Renal pelvis (tissue), 4 donors: ENCODE measurements around the gene MDH2. TPM values are rescaled to one million over a fixed set of nuclear protein-coding genes. Genes with fewer than 3 reads are reported as not detected.
"Not testable (repeated sequence)": the region's sequence is repeated elsewhere in the genome, so short reads cannot be mapped to it uniquely, and the experiment has no call there.

Experiments
- DNase-seq: peaks from one replicate; pipeline ENCODE4 v3.0.0-alpha.2; 2013
- polyA plus RNA-seq, 3 donors: library from polyadenylated mRNA; unstranded; fragments of 120-200 nt; gene quantifications; one replicate each; pipeline ENCODE4 v1.2.1, GENCODE V29; 2013; ENCODE audit not compliant: insufficient read length in 3 of 3

The MDH2 gene
- polyA plus RNA-seq, 3 donors: 218 to 255 (median 222) TPM

- no peak for DNase-seq
These were observed 15.6 kb downstream of the MDH2 start for GRCh38 chr7:76063525-76063924.

- DNase-seq: no peak
These were observed 16.5 kb downstream of the MDH2 start for GRCh38 chr7:76064208-76064970.

GRCh38 chr7:76065016-76065612, 17.2 kb downstream of the MDH2 start:
- DNase-seq: no peak

GRCh38 chr7:76066716-76067503, 19.0 kb downstream of the MDH2 start:
- no peak for DNase-seq

- DNase-seq: peak; percentile 22
These were observed 21.3 kb downstream of the MDH2 start for GRCh38 chr7:76069238-76069638.

GRCh38 chr7:76071316-76072242, 23.7 kb downstream of the MDH2 start:
- DNase-seq: no peak

GRCh38 chr7:76072243-76073148, 24.6 kb downstream of the MDH2 start:
- DNase-seq: no peak

GRCh38 chr7:76073335-76073990, 25.6 kb downstream of the MDH2 start:
- no peak for DNase-seq

- no peak for DNase-seq
These were observed 26.5 kb downstream of the MDH2 start for GRCh38 chr7:76074306-76074971.

- DNase-seq: no peak
These were observed 27.1 kb downstream of the MDH2 start for GRCh38 chr7:76074972-76075370.

- DNase-seq: no peak
These were observed 29.1 kb downstream of the MDH2 start for GRCh38 chr7:76076995-76077394.

- no peak for DNase-seq
These were observed 29.5 kb downstream of the MDH2 start for GRCh38 chr7:76077435-76077834.

- no peak for DNase-seq
These were observed 32.3 kb downstream of the MDH2 start for GRCh38 chr7:76080204-76080603.

GRCh38 chr7:76084115-76084514, 36.2 kb downstream of the MDH2 start:
- DNase-seq: not testable (repeated sequence)

- no peak for DNase-seq
These were observed 38.2 kb downstream of the MDH2 start for GRCh38 chr7:76086070-76086469.

GRCh38 chr7:76087362-76087791, 39.5 kb downstream of the MDH2 start:
- not testable (repeated sequence) for DNase-seq

GRCh38 chr7:76089865-76090475, 42.1 kb downstream of the MDH2 start:
- DNase-seq: peak; percentile 19

GRCh38 chr7:76091506-76091905, 43.6 kb downstream of the MDH2 start:
- no peak for DNase-seq

GRCh38 chr7:76093531-76093930, 45.6 kb downstream of the MDH2 start:
- not testable (repeated sequence) for DNase-seq
